D341Med (cell line): Measurements from ENCODE around the gene LRWD1.
"Not testable (repeated sequence)": the region's sequence is repeated elsewhere in the genome, so short reads cannot be mapped to it uniquely, and the experiment has no call there.

Source experiments
- DNase-seq: peaks from one replicate; pipeline ENCODE4 v3.0.0; 2012; ENCODE audit warnings: low spot score

Gene LRWD1

GRCh38 chr7:102444961-102445673 lies 19.7 kb upstream of the LRWD1 start:
- no peak for DNase-seq

- DNase-seq, result no peak
Measured at GRCh38 chr7:102445674-102446071, 19.1 kb upstream of the LRWD1 start.

GRCh38 chr7:102446387-102447156 lies 18.2 kb upstream of the LRWD1 start:
- no peak for DNase-seq

- no peak for DNase-seq
Measured at GRCh38 chr7:102447311-102447710, 17.5 kb upstream of the LRWD1 start.

- DNase-seq, result no peak
Measured at GRCh38 chr7:102449136-102449535, 15.6 kb upstream of the LRWD1 start.

GRCh38 chr7:102450242-102450641 lies 14.5 kb upstream of the LRWD1 start:
- peak; percentile 69 for DNase-seq

- no peak for DNase-seq
Measured at GRCh38 chr7:102451371-102452054, 13.3 kb upstream of the LRWD1 start.

GRCh38 chr7:102452451-102452850 lies 12.3 kb upstream of the LRWD1 start:
- DNase-seq, result no peak

- DNase-seq, result no peak
Measured at GRCh38 chr7:102453319-102453718, 11.5 kb upstream of the LRWD1 start.

- DNase-seq, result no peak
Measured at GRCh38 chr7:102454468-102454867, 10.3 kb upstream of the LRWD1 start.

GRCh38 chr7:102454932-102455331 lies 9.9 kb upstream of the LRWD1 start:
- not testable (repeated sequence) for DNase-seq

- DNase-seq, result no peak
Measured at GRCh38 chr7:102455596-102455995, 9.2 kb upstream of the LRWD1 start.

- DNase-seq, result no peak
Measured at GRCh38 chr7:102456327-102456726, 8.5 kb upstream of the LRWD1 start.

- no peak for DNase-seq
Measured at GRCh38 chr7:102457352-102457924, 7.3 kb upstream of the LRWD1 start.

GRCh38 chr7:102459221-102459844 lies 5.5 kb upstream of the LRWD1 start:
- no peak for DNase-seq

- no peak for DNase-seq
Measured at GRCh38 chr7:102460467-102460866, 4.3 kb upstream of the LRWD1 start.

GRCh38 chr7:102463841-102464576 lies 775 bp upstream of the LRWD1 start:
- DNase-seq, result no peak

- no peak for DNase-seq
Measured at GRCh38 chr7:102466097-102466496, 1.3 kb downstream of the LRWD1 start.

- DNase-seq, result no peak
Measured at GRCh38 chr7:102467581-102468477, 3.0 kb downstream of the LRWD1 start.
